Upper lobe of right lung (tissue), 1 donor: ENCODE results near the gene RPS27A. TPM values are rescaled to one million over a fixed set of nuclear protein-coding genes. Genes with fewer than 3 reads are reported as not detected.
"Not testable (repeated sequence)": the region's sequence is repeated elsewhere in the genome, so short reads cannot be mapped to it uniquely, and the experiment has no call there.

Source experiments
- ATAC-seq: fragments of 200-7000 bp; cut with Tn5 transposase; one replicate; pipeline ENCODE4 v1.9.1; 2020; ENCODE audit warnings: mild to moderate bottlenecking, moderate library complexity
- DNase-seq: peaks from one replicate; pipeline ENCODE4 v3.0.0-alpha.2; 2020
- H3K27ac ChIP-seq: fragments of 200-600 bp; one replicate; pipeline ENCODE4 v1.8.0; 2022
- H3K27me3 ChIP-seq: fragments of 200-600 bp; one replicate; pipeline ENCODE4 v1.8.0; 2022; ENCODE audit warnings: mild to moderate bottlenecking
- H3K36me3 ChIP-seq: fragments of 200-600 bp; one replicate; pipeline ENCODE4 v1.8.0; 2022
- H3K4me1 ChIP-seq: fragments of 200-600 bp; one replicate; pipeline ENCODE4 v1.8.0; 2022
- H3K4me3 ChIP-seq: fragments of 200-600 bp; one replicate; pipeline ENCODE4 v1.8.0; 2022; ENCODE audit warnings: mild to moderate bottlenecking
- H3K9me3 ChIP-seq: fragments of 200-600 bp; one replicate; pipeline ENCODE4 v1.8.0; 2022
- CTCF ChIP-seq: fragments of 200-600 bp; IDR thresholded peaks from one replicate; pipeline ENCODE4 v1.8.0; 2022; ENCODE audit warnings: antibody characterized with exemption
- intact Hi-C: fragments of 100-400 bp; cut with DNase I; formaldehyde crosslinking; loops from one replicate; pipeline ENCODE4 v1.11.0; 2022
- total RNA-seq: library from RNA; stranded (reverse); fragmentation: NEBNext Ultra II Directional; extraction: Animal tissue kit (Norgen Biotek cat#: 25700); gene quantifications from one replicate; pipeline ENCODE4 v1.2.1, GENCODE V29; 2021
- donor health status: DM: no; HTN: yes; CAD: no; lungs with severe emphysema.

RPS27A gene
- total RNA-seq, 1 donor from 2014 or later = 706 TPM

- ATAC-seq = no peak
Measured at GRCh38 chr2:55247025-55247424, 14.5 kb downstream of the RPS27A start.

GRCh38 chr2:55252832-55253231, 20.3 kb downstream of the RPS27A start:
- Histone ChIP-seq H3K27ac (no peak overlapping the region), H3K27me3 (no peaks in the 10 kb centered on the region), H3K36me3 (peaks cover 86% of the 10 kb centered on the region), H3K4me3 (no peak overlapping the region), H3K9me3 (no peaks in the 10 kb centered on the region), H3K4me1 (no peaks in the 10 kb centered on the region)
- no peak for ATAC-seq
- intact Hi-C loops = no loop called here
- no peak for TF ChIP-seq CTCF
- DNase-seq = no peak

More at GRCh38 chr2:55247025-55247424, 14.5 kb downstream of the RPS27A start:
- TF ChIP-seq CTCF = no peak
- H3K4me1 ChIP-seq = no peaks in the 10 kb centered on the region
- no peak overlapping the region for H3K4me3 ChIP-seq
- no peak overlapping the region for H3K27ac ChIP-seq
- intact Hi-C loops = no loop called here
- no peak for DNase-seq
- H3K27me3 ChIP-seq = no peaks in the 10 kb centered on the region
- H3K9me3 ChIP-seq = no peaks in the 10 kb centered on the region
- H3K36me3 ChIP-seq = peaks cover 84% of the 10 kb centered on the region

- intact Hi-C loops, H3K9me3 ChIP-seq, H3K27me3 ChIP-seq, DNase-seq, H3K27ac ChIP-seq, H3K4me1 ChIP-seq, H3K4me3 ChIP-seq, ATAC-seq: not testable (repeated sequence)
- H3K36me3 ChIP-seq = peaks cover 95% of the 10 kb centered on the region
Measured at GRCh38 chr2:55259586-55259985, 27.1 kb downstream of the RPS27A start.

GRCh38 chr2:55268288-55268906, 35.9 kb downstream of the RPS27A start:
- Histone ChIP-seq H3K27ac (peak overlapping the region; percentile 90), H3K36me3 (peaks cover 20% of the 10 kb centered on the region), H3K4me1 (peaks cover 7% of the 10 kb centered on the region), H3K9me3 (no peaks in the 10 kb centered on the region), H3K27me3 (no peaks in the 10 kb centered on the region), H3K4me3 (peak overlapping the region; percentile 86)
- no peak for DNase-seq
- intact Hi-C loops = no loop called here
- ATAC-seq = no peak
- no peak for TF ChIP-seq CTCF

- DNase-seq (peak; percentile 98), ATAC-seq (peak; percentile 100)
- Histone ChIP-seq H3K27me3 (no peaks in the 10 kb centered on the region), H3K4me3 (peak within 1 kb of the TSS; percentile 86), H3K4me1 (peaks cover 7% of the 10 kb centered on the region), H3K9me3 (no peaks in the 10 kb centered on the region), H3K36me3 (peaks cover 13% of the 10 kb centered on the region), H3K27ac (peak within 1 kb of the TSS; percentile 90)
- intact Hi-C loops = no loop called here
- no peak for TF ChIP-seq CTCF
Measured at GRCh38 chr2:55268907-55269644, 36.6 kb downstream of the RPS27A start, which contains the start of gene MTIF2. Gene MTIF2, minus strand, starts transcription at chr2:55269231. Its CDS starts 5,373 bp downstream, at chr2:55263858.

- Histone ChIP-seq H3K36me3 (peaks cover 8% of the 10 kb centered on the region), H3K4me1 (peaks cover 7% of the 10 kb centered on the region), H3K27me3 (no peaks in the 10 kb centered on the region), H3K27ac (peak overlapping the region; percentile 90), H3K4me3 (peak overlapping the region; percentile 86), H3K9me3 (no peaks in the 10 kb centered on the region)
- TF ChIP-seq CTCF = no peak
- intact Hi-C loops = no loop called here
- DNase-seq (no peak), ATAC-seq (no peak)
Measured at GRCh38 chr2:55269645-55269990, 37.1 kb downstream of the RPS27A start.

GRCh38 chr2:55274346-55274745, 41.9 kb downstream of the RPS27A start:
- intact Hi-C loops = not testable (repeated sequence)

More at GRCh38 chr2:55274346-55274745, 41.9 kb downstream of the RPS27A start:
- not testable (repeated sequence) for ATAC-seq, H3K4me3 ChIP-seq, DNase-seq, H3K27ac ChIP-seq, H3K36me3 ChIP-seq, H3K4me1 ChIP-seq, H3K9me3 ChIP-seq, H3K27me3 ChIP-seq
